ENCODE data around the gene PTGFRN. TPM values are rescaled to one million over a fixed set of nuclear protein-coding genes. Genes with fewer than 3 reads are reported as not detected.
"Not testable (repeated sequence)": the region's sequence is repeated elsewhere in the genome, so short reads cannot be mapped to it uniquely, and the experiment has no call there.

PTGFRN gene
- total RNA-seq, 1 donor from 2014 or later: 99.6 TPM

GRCh38 chr1:116933606-116934515 is 24.1 kb downstream of the PTGFRN start:
- intact Hi-C loops (cut with micrococcal nuclease): no loop called here
- ATAC-seq: no peak

GRCh38 chr1:116934586-116935207 is 25.0 kb downstream of the PTGFRN start:
- ATAC-seq (no peak), DNase-seq (no peak)
- intact Hi-C loops (cut with micrococcal nuclease): no loop called here

More at GRCh38 chr1:116933606-116934515, 24.1 kb downstream of the PTGFRN start:
- DNase-seq: no peak

- DNase-seq: no peak
- ATAC-seq: no peak
- intact Hi-C loops (cut with micrococcal nuclease): no loop called here
Measured at GRCh38 chr1:116938216-116938615, 28.5 kb downstream of the PTGFRN start.

GRCh38 chr1:116939780-116940543 is 30.2 kb downstream of the PTGFRN start:
- peak; percentile 30 for ATAC-seq
- DNase-seq; intact Hi-C loops (cut with micrococcal nuclease): not testable (repeated sequence)

GRCh38 chr1:116940814-116941599 is 31.3 kb downstream of the PTGFRN start:
- intact Hi-C loops (cut with micrococcal nuclease): no loop called here
- DNase-seq: no peak
- ATAC-seq: no peak

- intact Hi-C loops (cut with micrococcal nuclease): no loop called here
- ATAC-seq (no peak), DNase-seq (no peak)
Measured at GRCh38 chr1:116941670-116942069, 32.0 kb downstream of the PTGFRN start.

- DNase-seq: no peak
- intact Hi-C loops (cut with micrococcal nuclease): no loop called here
- no peak for ATAC-seq
Measured at GRCh38 chr1:116942344-116942743, 32.6 kb downstream of the PTGFRN start.

- intact Hi-C loops (cut with micrococcal nuclease): no loop called here
- no peak for DNase-seq
Measured at GRCh38 chr1:116943438-116943837, 33.7 kb downstream of the PTGFRN start.

GRCh38 chr1:116944613-116945012 is 34.9 kb downstream of the PTGFRN start:
- intact Hi-C loops (cut with micrococcal nuclease): no loop called here
- ATAC-seq: no peak
- DNase-seq: no peak

More at GRCh38 chr1:116943438-116943837, 33.7 kb downstream of the PTGFRN start:
- no peak for ATAC-seq

- ATAC-seq (no peak), DNase-seq (no peak)
- intact Hi-C loops (cut with micrococcal nuclease): no loop called here
Measured at GRCh38 chr1:116945421-116945820, 35.7 kb downstream of the PTGFRN start.

- DNase-seq (no peak), ATAC-seq (no peak)
- intact Hi-C loops (cut with micrococcal nuclease): no loop called here
Measured at GRCh38 chr1:116945996-116946395, 36.3 kb downstream of the PTGFRN start.

GRCh38 chr1:116947092-116947860 is 37.6 kb downstream of the PTGFRN start:
- intact Hi-C loops (cut with micrococcal nuclease): no loop called here
- no peak for DNase-seq
- no peak for ATAC-seq

GRCh38 chr1:116948046-116948445 is 38.3 kb downstream of the PTGFRN start:
- peak; percentile 31 for DNase-seq
- intact Hi-C loops (cut with micrococcal nuclease): no loop called here
- ATAC-seq: no peak

- ATAC-seq (no peak), DNase-seq (no peak)
- intact Hi-C loops (cut with micrococcal nuclease): no loop called here
Measured at GRCh38 chr1:116948642-116949041, 38.9 kb downstream of the PTGFRN start.

- peak; percentile 5 for ATAC-seq
- intact Hi-C loops (cut with micrococcal nuclease): no loop called here
- DNase-seq: no peak
Measured at GRCh38 chr1:116949213-116949985, 39.7 kb downstream of the PTGFRN start.

GRCh38 chr1:116950517-116951199 is 40.9 kb downstream of the PTGFRN start:
- no peak for DNase-seq
- ATAC-seq: peak; percentile 76
- intact Hi-C loops (cut with micrococcal nuclease): no loop called here
